GM23248 (cell line): Measurements from ENCODE around the gene SCYGR6.
"Not testable (repeated sequence)": the region's sequence is repeated elsewhere in the genome, so short reads cannot be mapped to it uniquely, and the experiment has no call there.

Source experiments
- EZH2 ChIP-seq: fragments of 200-600 bp; sonication (generic); IDR thresholded peaks from 2 replicates; pipeline ENCODE4 v1.6.1; 2018; ENCODE audit warnings: antibody characterized with exemption, mild to moderate bottlenecking; ENCODE audit not compliant: insufficient read depth, poor library complexity, severe bottlenecking
- EZH2phosphoT487 ChIP-seq: fragments of 200-600 bp; sonication (generic); IDR thresholded peaks from 2 replicates; pipeline ENCODE4 v1.6.1; 2018; ENCODE audit warnings: antibody characterized with exemption, moderate library complexity, mild to moderate bottlenecking, low read depth; ENCODE audit not compliant: insufficient read depth

- not testable (repeated sequence) for TF ChIP-seq EZH2phosphoT487, EZH2
These were observed 1.7 kb downstream of the SCYGR6 start for GRCh38 chr2:227722821-227723220.
